Measurements from ENCODE around the gene RAPGEF4. TPM values are rescaled to one million over a fixed set of nuclear protein-coding genes. Genes with fewer than 3 reads are reported as not detected.

RAPGEF4 gene
- total and polyA plus RNA-seq, 11 donors, result 1.3 to 21.2 (median 10.5) TPM

DNA sequence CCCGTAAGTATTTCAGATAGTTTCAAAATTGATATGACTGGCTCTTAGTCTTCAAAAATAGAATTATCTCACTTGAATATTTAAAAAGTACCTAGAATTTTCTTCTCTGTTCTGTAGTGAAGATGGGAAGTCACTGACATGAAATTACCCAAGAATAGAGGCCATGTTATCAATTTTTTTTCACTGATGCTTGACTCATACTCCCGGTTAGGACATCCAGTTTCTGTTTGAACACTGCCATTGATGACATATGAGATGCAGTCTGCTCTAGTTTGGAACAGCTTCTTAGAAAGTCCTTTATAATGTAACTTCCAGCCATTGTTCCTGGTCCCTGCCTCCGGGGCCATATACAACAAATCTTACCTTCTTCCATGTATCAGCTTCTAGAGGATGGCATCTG lies 366.0 kb downstream of the RAPGEF4 start:
- WGBS, 4 donors, result 54 to 60% (median 55%) methylated on average over 3 of the region's 3 CpGs
- intact Hi-C loops (cut with DNase I), result no loop called here
- peak overlapping the region in 7 of 12 donors; percentile 2 to 32 (median 16) for H3K27ac ChIP-seq

More for the DNA sequence above, 366.0 kb downstream of the RAPGEF4 start:
- Histone ChIP-seq H3K36me3 (peaks cover 0 to 20% (median 6%) of the 10 kb centered on the region in 9 donors), H3K9me3 (no peaks in the 10 kb centered on the region), H3K27me3 (no peaks in the 10 kb centered on the region), H3K4me1 (peaks cover 0 to 79% (median 29%) of the 10 kb centered on the region in 12 donors), H3K4me3 (no peak overlapping the region)
- TF ChIP-seq, protein P1, sequence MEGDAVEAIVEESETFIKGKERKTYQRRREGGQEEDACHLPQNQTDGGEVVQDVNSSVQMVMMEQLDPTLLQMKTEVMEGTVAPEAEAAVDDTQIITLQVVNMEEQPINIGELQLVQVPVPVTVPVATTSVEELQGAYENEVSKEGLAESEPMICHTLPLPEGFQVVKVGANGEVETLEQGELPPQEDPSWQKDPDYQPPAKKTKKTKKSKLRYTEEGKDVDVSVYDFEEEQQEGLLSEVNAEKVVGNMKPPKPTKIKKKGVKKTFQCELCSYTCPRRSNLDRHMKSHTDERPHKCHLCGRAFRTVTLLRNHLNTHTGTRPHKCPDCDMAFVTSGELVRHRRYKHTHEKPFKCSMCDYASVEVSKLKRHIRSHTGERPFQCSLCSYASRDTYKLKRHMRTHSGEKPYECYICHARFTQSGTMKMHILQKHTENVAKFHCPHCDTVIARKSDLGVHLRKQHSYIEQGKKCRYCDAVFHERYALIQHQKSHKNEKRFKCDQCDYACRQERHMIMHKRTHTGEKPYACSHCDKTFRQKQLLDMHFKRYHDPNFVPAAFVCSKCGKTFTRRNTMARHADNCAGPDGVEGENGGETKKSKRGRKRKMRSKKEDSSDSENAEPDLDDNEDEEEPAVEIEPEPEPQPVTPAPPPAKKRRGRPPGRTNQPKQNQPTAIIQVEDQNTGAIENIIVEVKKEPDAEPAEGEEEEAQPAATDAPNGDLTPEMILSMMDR (IDR thresholded peaks at IDR 0.05), result no peak
- no peak for TF ChIP-seq POLR2A (IDR thresholded peaks at IDR 0.05)
- DNase-seq (no peak), ATAC-seq (peak in 3 of 4 donors; percentile 62 to 82 (median 80))

Other genes starting within 250 kb of the RAPGEF4 start
- 10 to 100 TPM; 27.2 to 69.0 (median 53.2) TPM for gene PDK1, start 179.8 kb upstream of the RAPGEF4 start, total RNA-seq
- gene PDK1, start 179.8 kb upstream of the RAPGEF4 start, polyA plus RNA-seq, result 10 to 100 TPM in 1 of 2 donors, 1 to 10 TPM in 1; 6.7 to 15.3 TPM